ENCODE measurements around the gene SLC10A6.

SLC10A6 gene

DNA sequence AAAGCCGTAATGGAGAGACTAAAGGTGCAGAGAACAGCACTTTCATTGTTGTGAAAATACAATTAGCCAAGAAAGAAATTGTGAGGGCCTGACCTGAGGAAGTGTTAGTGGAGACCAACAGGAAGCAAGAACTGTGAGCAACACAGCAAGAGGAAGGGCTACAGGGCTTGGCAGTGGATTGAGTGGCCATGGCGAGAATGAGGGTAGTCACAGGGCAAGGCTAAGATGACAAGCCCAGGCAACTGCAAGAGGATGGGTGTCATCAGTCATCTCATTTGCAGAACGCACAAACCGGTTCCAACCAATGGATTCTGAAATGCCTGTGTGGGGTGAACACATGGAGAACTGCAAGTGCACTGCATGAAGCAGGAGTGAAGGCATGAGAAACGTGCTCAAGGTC, 3.6 kb downstream of the SLC10A6 start:
- H3K27me3 Mint-ChIP-seq (ENCODE audit: low read depth, poor library complexity), result peaks cover 4% of the 10 kb centered on the region
- no peak overlapping the region for H3K4me3 Mint-ChIP-seq
- no peak for DNase-seq
- H3K9me3 Mint-ChIP-seq, result no peaks in the 10 kb centered on the region
- TF ChIP-seq, protein P1, sequence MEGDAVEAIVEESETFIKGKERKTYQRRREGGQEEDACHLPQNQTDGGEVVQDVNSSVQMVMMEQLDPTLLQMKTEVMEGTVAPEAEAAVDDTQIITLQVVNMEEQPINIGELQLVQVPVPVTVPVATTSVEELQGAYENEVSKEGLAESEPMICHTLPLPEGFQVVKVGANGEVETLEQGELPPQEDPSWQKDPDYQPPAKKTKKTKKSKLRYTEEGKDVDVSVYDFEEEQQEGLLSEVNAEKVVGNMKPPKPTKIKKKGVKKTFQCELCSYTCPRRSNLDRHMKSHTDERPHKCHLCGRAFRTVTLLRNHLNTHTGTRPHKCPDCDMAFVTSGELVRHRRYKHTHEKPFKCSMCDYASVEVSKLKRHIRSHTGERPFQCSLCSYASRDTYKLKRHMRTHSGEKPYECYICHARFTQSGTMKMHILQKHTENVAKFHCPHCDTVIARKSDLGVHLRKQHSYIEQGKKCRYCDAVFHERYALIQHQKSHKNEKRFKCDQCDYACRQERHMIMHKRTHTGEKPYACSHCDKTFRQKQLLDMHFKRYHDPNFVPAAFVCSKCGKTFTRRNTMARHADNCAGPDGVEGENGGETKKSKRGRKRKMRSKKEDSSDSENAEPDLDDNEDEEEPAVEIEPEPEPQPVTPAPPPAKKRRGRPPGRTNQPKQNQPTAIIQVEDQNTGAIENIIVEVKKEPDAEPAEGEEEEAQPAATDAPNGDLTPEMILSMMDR (IDR thresholded peaks at IDR 0.05), result no peak
- H3K4me1 Mint-ChIP-seq, result peaks cover 12% of the 10 kb centered on the region
- peak overlapping the region; percentile 33 for H3K27ac Mint-ChIP-seq
- no peaks in the 10 kb centered on the region for H3K36me3 Mint-ChIP-seq (ENCODE audit: low read depth)

DNA sequence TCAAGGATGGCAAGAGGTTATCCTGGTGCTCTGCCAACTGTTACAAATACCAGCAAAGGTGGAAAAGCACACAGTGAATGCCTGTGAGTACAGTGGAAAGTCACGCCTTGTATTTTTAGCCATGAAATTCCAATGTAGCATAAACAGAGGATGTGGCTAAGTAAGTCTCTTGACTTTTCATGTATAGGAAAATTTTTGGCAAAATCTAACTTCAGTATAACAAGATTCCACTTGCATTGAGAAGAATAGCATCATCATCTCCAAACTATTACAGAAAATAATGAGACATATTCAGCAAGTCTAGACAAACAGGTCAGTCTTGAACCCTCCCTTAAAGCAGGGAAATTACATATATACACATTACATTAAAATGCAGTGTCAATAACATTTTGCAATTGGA, 7.9 kb downstream of the SLC10A6 start:
- DNase-seq, result no peak
- no peak overlapping the region for H3K27ac Mint-ChIP-seq
- H3K4me3 Mint-ChIP-seq, result no peak overlapping the region
- TF ChIP-seq, protein P1 (IDR thresholded peaks at IDR 0.05), result no peak
- H3K27me3 Mint-ChIP-seq (ENCODE audit: low read depth, poor library complexity), result no peaks in the 10 kb centered on the region
- H3K36me3 Mint-ChIP-seq (ENCODE audit: low read depth), result no peaks in the 10 kb centered on the region
- no peaks in the 10 kb centered on the region for H3K9me3 Mint-ChIP-seq
- H3K4me1 Mint-ChIP-seq, result no peaks in the 10 kb centered on the region

- H3K4me1 Mint-ChIP-seq, result no peaks in the 10 kb centered on the region
- H3K36me3 Mint-ChIP-seq (ENCODE audit: low read depth), result no peaks in the 10 kb centered on the region
Observed at GRCh38 chr4:86840858-86841257, 8.3 kb downstream of the SLC10A6 start.

DNA sequence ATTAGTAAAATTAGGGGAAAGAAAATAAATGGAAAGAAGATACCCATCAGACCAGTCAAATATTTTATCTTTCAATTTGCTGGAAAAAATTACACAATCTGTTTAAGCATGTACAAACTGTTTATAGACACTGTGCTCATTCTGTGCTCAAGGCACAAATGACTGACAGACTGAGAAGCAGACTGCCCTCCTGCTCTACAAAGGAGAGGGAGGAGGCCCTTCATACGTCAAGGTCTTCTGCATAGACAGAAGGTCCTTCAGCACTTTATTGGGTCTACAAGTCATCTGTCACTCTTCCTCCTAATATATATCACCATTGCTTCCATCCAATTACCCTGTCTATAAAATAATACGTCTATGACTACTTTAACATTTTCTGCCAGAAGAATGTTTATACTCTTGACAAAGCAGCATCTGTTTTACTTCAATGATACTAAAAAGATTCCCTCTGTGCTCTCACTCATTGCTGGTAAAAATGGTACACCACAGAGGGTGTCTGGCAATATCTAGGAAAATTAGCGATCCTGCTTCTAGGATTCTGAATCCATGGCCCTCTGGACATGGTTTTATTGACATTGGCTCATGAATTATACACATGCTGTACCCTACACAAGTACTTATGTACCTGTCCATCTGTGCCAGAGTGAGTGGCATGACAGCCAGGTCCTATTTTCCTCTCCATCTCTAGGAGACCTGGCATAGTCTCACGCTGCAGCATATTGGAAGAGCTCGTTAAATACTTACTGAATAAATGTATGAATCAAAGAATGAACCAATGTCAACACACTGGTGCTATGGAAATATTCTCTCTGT, 11.3 kb downstream of the SLC10A6 start:
- Mint-ChIP-seq H3K9me3 (no peaks in the 10 kb centered on the region), H3K27me3 (ENCODE audit: low read depth, poor library complexity) (peaks cover 3% of the 10 kb centered on the region), H3K27ac (no peak overlapping the region), H3K4me1 (peaks cover 10% of the 10 kb centered on the region), H3K4me3 (no peak overlapping the region), H3K36me3 (ENCODE audit: low read depth) (no peaks in the 10 kb centered on the region)
- no peak for DNase-seq
- TF ChIP-seq, protein P1 (IDR thresholded peaks at IDR 0.05), result no peak

More at GRCh38 chr4:86840858-86841257, 8.3 kb downstream of the SLC10A6 start:
- H3K9me3 Mint-ChIP-seq, result no peaks in the 10 kb centered on the region
- H3K4me3 Mint-ChIP-seq, result no peak overlapping the region
- no peak for DNase-seq
- no peaks in the 10 kb centered on the region for H3K27me3 Mint-ChIP-seq (ENCODE audit: low read depth, poor library complexity)
- TF ChIP-seq, protein P1 (IDR thresholded peaks at IDR 0.05), result no peak
- no peak overlapping the region for H3K27ac Mint-ChIP-seq

DNA sequence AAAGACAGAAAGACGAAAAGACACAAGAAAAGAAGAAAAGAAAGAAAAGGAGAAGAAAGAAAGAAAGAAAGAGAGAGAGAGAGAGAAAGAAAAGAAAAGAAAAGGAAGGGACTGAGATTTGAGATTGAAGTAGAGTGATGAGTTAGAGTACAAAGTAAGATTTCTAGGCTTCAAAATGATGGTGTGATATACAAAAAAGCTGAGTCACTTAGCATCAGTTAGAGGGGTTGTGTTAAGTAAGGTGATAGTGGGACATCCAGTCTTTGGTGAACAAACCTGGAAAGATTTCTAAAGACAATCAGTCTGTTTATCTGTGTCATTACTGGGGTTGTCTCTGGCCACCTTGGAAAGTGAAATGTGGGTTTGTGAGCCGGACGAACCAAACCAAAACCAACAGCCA, 13.5 kb downstream of the SLC10A6 start:
- Mint-ChIP-seq H3K27ac (no peak overlapping the region), H3K4me3 (no peak overlapping the region), H3K9me3 (peaks cover 8% of the 10 kb centered on the region), H3K36me3 (ENCODE audit: low read depth) (no peaks in the 10 kb centered on the region), H3K4me1 (peaks cover 23% of the 10 kb centered on the region), H3K27me3 (ENCODE audit: low read depth, poor library complexity) (peaks cover 3% of the 10 kb centered on the region)
- TF ChIP-seq, protein P1 (IDR thresholded peaks at IDR 0.05), result no peak
- no peak for DNase-seq

GRCh38 chr4:86834901-86835300, 14.3 kb downstream of the SLC10A6 start:
- Mint-ChIP-seq H3K36me3 (ENCODE audit: low read depth) (no peaks in the 10 kb centered on the region), H3K27ac (peak overlapping the region; percentile 33), H3K27me3 (ENCODE audit: low read depth, poor library complexity) (peaks cover 3% of the 10 kb centered on the region), H3K4me1 (peaks cover 23% of the 10 kb centered on the region), H3K4me3 (no peak overlapping the region), H3K9me3 (peaks cover 10% of the 10 kb centered on the region)
- TF ChIP-seq, protein P1 (IDR thresholded peaks at IDR 0.05), result no peak
- no peak for DNase-seq

Measured in nephron progenitor cell (in vitro differentiated cells).